ELF-1 (cell line): ENCODE results near the gene CELSR1.
A peak's percentile ranks its signal among the peaks of the same experiment; 100 is the strongest.

ENCODE experiments used
- DNase-seq: peaks from one replicate; pipeline ENCODE4 v3.0.0-alpha.2; 2016; ENCODE audit warnings: low read depth, low spot score

CELSR1 gene

DNA sequence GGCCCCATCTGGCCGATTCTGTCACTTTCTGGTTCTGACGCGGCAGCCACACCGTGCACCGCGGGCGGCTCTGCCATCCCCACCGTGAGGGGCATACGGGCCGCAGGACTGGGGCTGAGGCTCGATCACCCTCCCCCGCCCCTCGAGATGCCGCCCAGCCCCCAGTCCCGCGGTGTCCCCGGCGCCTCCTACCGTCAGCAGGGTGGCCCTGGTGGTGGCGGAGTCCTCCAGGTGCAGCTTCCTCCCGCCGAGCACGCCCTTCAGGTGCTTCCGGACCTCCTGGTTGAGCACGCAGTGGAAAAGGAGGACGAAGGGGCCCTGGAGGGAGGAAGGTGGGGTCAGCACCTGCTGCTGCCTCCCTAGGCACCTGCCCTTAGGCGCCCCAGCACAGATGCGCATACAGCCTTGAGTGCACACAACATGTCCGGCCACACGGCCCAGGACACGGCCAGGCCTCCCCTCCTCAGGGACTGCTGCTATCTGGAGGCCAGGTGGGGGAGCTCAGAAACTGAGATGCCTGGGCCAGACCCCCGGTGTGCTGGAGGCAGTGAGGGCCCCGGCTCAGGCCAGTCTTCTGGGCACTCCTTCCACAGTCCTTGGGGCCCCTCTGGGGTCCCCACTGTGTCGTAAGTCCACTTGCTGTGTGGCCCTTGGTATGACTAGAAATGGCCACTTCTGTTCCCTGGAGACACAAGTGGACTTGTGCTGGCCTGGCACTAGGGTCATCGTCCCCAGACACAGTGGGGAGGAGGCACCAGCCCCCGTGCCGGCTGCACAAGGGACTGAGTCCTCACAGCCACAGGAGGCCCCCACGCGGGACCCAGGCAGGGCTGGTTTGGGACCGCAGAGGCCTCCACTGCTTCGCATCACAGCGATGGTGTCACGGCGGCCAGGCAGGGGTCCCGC is 170.4 kb downstream of the CELSR1 start:
- peak; percentile 50 for DNase-seq

DNA sequence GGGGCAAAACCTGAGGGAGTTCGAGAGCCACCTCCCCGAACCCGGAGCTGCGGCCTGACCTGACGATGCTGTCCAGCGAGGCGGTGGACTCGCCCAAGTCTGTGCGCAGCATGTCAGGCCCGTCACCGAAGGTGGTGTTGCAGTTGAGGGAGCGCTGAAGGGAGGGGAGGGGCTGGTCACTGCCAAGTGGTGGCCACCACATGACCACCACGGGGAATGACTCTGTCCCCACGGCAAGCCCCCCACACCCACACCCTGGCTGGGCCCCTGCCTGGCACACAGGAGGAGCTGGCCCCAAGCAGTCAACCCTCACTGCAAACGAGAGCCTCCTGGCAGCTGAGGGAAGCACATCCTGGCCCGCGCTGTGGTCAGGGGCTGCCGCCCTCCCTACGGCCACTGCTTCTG is 171.1 kb downstream of the CELSR1 start:
- DNase-seq: no peak

DNA sequence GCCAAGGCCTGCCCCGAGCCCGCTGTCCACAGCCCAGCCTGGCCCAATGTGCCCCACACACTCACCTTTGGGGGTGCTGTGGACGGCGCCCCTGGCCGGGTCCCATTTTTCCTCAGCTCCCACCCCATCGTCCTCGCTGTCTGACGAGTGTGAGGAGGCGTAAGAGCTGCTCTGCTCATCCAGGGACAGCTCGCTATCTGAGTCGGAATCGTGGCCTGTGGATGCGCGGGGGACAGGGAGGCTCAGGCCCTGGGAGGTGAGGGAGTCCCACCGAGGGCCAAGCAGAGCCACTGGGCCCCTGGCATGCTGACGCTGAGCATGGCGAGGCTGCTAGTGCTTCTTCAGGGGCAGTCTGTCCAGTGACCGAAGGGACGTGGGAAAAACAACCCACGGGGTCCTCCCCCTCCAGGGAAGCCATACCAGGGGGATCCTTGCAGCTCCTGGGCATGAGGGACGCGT is 172.2 kb downstream of the CELSR1 start:
- no peak for DNase-seq

DNA sequence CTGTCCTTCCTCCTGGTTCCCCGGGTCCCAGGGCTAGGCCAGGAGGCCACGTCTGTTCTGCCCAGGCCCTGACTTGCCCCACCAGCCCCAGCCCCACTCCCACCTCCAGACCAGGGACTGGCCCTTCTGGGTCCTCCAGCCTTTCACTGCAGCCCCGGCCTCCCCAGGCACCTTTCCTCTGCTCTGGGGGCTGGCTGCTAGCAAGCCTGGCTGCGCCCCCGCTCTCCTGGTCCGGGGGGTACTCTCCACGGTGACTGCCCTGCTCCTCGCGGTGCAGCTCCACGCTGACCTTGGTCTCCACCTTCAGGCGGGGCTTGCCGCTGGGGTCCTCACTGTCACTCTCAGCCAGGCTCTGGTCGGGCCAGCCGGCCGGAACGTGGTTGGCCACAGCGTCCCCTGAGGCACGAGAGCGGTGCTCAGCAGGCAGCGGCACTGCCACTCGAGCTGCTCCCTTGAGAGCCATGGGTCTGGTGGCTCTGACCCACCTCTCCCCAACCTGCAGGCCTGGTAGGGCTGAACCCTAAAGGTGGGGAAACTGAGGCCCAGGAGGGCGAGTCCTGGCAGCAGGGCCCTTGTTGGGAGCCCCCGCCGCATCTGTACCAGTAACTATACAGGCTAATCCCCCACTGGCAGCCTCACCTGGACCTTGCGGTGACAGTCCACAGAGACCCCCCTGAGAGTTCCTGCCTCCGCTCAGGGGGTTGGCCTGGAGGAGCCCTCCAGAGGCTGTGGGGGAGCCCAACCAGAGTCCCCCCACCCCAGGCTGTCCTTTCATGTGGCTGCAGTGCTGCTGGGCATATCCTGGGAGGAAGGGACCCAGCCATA is 172.9 kb downstream of the CELSR1 start:
- DNase-seq: peak; percentile 71

DNA sequence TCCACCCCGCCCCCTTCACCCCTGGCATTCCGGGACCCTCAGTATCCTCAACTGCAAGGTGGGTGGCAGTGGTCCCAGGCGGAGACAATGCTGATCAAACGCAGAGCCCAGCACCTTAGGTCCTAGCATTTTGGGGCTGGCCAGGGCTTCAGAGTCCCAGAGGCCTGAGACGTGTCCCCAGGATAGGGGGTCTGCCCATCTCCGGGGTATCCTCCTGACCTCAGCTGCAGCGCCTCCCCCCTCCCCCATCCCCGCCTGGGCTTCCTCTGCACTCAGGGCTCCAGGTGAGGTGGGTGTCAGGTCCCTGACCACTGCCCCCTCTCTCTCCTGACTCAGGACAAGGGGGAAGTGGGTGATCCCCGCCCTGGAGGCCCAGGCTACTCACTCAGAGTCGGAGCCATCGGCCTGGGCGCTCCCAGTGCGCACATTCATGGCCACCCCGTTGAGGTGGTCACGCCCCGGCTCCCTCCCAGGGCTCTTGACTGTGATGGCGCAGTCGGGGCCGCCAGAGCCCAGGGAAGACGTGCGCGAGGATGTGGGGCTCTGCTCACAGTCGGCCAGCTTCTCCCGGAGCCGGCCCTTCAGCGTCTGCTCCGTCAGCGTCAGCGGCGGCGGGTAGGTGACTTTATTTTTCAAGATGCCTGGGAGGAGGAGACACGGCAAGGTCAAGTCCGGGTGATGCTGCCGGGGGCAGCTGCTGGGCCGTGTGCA is 173.7 kb downstream of the CELSR1 start:
- no peak for DNase-seq

DNA sequence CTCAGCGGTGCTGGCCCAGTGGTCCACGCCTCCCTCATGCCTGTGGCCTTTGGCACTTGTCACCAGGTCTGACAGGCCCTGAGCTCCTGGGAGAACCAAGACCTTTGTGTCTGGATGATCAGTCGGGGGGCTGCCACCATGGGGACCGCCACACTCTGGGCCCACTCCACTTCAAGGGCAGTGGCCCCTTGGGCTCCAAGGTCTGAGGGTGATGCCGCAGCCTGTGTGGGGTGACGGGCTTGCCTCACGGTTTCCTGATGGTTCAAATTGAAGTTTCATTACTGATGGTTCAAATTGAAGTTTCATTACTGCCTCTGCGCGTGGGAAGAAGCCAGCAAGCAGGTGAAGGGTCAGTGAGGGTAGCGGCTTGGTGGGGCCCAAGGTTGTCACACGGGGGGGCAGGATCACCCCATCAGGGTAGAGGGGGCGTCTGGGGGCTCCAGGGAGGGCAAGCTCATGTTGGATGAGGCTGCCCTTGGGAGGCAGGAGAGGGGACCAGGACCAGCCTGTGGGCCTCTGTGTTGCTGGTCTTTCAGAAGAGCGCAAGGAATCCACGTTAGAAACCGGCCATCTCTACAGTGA is 174.4 kb downstream of the CELSR1 start:
- no peak for DNase-seq

DNA sequence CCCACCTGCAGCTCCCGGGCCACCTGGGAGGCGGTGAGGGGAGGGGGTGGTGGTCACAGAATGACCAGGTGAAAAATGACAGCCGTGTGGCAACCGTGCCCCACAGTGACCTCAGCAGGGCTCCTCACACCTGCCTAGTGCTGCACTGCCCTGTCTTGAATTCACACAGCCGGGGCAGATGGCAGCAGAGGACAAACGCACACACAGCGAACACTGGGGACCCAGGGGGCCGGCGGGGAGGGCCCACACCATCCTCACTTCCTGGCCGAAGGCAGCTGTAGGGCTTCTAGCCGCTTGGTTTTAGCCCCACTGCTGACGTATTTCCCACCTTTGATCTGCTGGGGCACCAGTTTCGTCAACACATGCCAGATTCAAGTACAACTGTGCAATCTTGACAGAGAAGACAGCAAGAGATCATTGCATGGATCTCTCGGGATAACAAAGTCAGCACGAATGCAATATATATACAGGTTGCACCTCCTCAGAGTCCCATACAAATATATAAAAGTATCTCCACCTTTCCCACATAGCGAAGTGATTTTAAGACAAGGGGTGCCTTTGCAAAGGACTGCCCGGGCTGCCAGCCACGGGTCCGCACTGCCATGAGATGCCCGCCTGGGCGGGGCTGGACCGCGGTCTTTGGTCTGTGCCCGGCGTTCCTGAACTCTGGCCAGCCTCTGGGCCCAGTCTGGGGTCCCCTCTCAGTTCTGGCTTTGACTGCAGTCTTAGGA is 175.1 kb downstream of the CELSR1 start:
- no peak for DNase-seq

DNA sequence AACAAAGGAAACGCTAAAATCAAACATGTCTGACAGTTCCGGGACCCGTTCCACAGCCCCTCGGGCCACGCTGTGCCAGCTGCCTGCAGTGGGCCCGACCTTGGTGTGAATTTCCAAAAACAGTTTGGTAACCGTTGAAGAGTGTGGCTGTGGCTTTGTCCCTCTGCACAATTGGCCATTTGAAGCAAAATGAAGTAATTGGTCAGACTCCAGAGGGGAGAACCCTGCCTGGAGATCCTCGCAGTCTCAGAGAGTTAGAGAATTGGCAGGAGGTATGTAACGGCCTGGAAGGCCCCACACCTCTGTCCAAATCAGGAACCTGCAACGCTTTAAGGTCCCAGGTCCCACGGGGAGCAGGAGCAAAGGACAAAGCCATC is 175.6 kb downstream of the CELSR1 start:
- no peak for DNase-seq

DNA sequence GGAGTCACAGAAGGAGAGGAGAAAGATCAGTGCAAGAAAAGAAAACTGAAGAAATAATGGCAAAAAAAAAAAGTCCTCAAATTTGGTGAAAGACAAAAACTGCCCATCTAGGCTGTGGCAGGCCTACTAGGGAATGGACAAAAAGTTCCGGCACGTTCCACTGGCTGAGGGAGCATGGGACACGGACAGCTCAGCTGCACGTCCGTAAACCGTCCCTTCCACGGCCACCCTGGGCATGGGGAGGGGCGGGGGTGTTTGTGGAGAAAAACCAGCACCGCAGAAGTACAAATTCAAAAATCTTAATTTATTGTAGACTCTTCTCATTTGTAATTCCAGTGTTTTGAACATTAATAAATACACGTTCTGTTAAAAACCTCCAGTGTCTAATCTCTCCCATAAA is 176.5 kb downstream of the CELSR1 start:
- DNase-seq: no peak

DNA sequence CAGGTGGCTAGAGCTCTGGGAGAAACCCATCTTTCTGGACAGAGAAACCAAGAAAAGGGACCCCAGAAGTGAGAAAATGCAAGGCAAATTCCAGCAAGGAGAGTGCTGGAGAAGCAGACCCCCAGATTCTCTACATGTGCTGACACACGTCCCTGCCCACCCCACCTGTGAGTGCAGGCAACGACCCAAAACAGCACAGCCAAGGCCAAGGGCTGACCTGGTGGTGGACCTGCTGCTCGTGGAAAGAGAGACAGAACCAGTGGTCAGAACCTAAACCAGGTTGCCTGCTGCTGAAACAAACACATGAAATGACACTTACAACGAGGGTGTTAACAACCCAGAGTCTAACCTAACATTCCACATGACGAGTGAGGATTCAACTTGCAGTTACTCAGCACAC is 177.3 kb downstream of the CELSR1 start:
- no peak for DNase-seq

DNA sequence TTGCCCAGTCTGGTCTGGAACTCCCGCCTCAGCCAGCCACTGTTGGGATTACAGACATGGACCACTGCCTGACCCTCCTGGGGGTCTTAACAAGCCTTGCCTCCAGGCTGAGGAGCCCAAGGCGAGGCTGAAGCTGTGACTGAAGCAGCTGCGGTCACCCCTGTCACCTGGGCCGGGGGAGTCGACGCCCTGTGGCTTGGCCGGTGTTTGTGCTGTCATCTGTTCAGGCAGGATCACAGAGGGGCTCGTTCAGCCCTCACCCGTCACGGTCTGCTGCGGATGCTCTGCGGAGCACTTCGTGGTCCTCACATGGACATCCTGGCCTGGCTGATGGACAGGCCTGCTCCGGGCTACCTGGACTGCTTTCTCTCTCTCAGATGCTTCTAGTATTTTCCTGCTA is 178.1 kb downstream of the CELSR1 start:
- DNase-seq: no peak

DNA sequence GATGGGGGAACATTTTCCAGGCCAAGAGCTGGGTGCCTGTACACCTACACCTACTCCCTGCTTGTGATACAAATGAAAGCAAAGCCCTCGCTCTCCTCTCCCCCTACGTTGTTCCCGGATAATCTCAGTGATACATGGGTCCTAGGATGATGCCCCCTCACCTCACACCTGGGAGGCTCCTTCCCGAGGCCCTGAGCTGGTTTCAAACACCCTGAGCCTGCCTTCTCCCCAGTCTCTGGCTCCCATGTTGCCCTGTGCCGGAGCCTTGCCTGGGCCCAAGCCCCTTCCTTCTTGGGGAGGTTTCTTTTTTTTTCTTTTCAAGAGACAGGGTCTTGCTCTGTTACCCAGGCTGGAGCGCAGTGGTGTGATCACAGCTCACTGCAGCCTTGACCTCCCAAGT is 178.7 kb downstream of the CELSR1 start:
- DNase-seq: no peak

DNA sequence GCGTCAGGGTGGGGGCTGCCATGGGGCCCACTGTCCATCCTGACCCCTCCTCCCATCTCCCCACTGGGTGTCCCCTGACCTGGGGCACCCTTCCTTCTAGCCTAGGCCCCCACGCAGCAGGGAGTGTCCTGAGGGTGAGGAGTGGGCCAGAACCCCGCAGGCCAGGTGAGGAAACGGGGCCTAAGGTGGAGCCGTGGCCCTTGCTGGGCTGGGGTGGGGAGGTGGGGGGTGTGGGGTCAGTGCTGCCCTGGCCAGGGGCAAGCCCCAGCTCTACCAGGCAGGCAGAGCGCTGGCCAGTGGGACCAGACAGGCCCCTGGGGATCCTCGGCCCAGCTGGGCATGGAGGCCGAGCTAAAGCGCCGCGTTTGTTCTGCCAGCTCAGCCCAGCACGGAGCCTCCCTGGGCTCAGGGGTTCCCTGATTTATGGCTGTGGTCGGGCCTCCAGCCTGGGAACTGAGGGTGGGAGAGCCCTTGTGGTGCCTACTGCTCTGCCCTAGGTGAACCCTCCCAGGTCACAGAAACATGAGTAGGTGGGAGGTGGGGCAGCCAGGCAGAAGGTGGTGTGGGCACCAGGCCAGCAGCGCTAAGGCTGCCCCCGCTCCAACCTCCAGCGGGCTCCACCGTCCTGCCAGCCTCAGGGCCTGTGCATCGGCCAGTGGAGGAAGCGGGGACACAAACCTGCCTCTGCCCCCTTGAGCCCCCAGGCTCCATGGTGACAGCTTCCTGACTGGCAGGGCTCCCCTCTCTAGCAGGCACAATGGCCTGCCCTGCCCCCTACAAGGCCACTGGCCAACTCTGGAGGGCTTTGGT is 179.5 kb downstream of the CELSR1 start:
- no peak for DNase-seq

DNA sequence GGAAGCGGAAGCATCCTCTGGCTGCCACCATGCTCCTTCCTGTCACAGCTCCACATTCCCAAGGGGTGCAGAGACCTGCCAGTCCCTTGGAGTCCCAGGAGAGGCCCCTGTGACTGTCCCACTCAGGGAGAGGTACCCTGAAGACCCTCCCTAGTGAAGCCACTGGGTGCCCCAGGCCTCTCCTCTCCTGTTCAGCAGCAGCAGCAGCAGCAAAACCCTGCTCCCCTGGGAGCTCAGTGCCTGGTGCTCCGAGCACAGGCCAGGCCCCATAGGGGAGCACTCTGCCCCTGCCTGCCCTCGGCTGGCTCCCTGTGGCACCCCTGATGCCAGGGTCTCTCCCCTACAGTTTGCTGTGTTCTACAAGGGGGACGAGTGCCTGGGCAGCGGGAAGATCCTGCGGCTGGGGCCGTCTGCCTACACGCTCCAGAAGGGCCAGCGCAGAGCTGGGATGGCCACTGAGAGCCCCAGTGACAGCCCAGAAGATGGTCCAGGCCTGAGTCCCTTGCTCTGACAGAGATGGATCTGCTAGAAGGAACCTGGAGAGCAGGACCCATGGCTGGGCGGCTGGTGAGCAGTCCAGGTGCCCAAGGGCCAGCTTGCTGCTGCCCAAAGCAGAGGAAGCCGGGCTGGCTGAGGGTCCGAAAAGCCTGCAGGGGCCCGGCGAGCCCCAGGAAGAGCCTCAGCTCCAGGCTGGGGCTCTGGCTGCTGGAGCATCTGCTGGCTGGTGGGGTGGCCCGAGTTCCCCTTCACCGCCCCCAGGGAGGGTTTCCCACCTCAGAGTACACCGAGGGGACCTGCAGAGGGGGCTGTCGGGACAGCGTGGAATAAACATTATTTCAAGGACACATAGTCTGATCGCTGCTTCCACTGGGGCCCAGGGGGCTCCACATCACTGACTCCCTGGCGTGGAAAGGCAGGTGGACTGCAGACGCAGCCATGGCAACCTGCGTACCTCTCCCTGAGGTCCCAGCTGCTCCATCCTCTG is 180.6 kb downstream of the CELSR1 start:
- no peak for DNase-seq

DNA sequence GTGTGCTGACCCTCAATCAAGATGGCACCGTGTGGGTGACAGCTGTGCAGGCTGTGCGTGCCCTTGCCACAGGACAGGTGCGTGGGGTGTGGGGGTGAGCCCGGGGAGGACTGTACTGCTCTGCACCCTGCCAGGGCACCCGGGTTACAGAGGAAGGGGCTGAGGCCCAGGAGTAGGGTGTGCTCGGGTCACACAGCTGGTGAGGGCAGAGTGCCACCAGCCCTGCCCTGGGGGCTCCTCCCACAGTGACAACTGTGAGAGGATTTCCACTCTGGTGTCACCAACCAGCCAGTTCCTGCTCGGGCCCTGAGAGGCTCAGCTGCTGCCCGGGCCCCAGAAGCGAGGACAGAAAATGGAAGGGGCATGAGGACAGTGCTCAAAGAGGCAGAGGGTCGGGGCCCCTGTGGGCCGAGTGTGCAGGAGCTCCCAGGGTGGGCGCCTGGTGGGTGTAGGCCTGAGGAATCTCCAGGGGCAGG is 181.4 kb downstream of the CELSR1 start:
- no peak for DNase-seq

DNA sequence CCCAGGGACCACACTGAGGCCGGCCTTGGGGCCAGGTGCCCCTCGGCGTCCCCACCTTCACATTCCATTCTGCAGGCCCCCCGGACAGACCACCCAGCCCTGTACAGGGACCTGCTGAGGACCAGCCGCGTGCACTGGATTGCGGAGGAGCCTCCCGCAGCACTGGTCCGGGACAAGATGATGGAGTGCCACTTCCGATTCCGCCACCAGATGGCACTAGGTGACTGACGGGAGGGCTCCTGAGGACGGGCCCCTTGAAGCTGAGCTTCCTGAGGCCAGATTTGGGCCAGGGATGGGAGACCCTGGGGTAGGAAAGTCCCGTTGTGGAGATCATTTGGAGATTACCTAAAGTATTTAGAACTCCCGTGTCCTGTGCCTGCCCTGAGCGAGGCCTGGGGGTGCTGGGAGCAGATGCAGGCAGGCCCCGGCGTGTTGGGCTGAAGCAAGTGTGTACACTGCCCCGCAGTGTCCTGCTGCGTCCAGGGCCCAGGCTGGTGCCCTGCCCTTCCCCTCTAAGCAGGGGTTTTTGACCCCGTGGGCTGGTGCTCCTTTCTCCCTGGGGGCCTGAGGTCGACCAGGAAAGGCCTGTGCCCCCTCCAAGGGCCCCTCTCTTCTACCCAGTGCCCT is 181.9 kb downstream of the CELSR1 start:
- DNase-seq: peak; percentile 87

DNA sequence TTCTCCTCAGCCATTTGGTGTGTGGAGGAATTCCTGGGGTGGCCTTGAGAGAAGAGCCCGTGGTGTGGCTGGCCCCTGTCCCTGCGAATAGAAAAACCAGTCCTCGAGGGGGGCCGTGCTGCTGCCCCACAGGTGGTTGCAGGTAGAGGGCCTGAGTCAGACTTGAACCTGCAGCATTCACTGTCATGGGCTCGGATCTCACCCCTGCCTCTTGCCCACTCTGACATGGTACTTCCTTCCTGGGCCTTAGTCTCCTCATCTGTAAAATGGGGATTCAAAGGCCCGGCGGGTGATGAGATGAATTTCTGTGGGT is 182.5 kb downstream of the CELSR1 start:
- no peak for DNase-seq

DNA sequence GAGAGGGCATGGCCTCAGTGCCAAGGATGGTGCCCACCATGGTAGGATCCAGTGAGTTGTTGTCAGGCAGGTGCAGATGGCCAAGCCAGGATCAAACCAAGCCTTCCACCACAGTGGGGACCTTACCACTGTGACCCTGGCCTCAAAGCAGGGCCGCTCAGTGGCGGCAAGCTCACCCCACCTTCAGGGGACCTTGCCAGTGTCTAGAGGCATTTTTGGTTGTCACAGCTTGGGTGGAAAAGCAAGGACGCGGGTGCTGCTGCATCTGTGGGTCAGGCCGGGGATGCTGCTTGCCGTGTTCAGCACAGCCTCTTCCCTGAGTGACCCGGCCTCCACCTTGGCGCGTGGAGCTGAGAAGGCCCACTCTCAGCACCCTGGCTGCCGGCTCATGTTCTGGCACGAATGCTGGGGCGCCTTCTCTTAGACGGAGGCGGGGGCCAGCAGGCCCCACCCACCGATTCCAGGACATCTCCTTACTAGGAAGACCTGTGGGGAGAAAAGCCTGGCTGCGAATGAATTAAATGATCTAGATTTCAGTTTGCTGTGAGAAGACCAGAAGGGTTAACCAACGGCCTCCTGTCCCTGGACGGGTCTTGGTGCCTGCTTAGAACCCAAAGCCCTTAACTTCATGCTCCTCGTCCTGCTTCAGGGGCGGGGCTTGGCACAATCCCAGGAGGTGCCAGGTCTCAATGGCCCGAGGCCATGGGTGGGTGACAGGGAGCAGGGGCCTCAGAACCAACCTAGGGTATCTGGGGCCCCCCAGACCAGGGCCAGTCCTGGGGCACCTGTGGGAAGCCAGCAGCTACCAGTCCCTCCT is 183.0 kb downstream of the CELSR1 start:
- DNase-seq: no peak
